K562 (cell line): ENCODE measurements around the gene CPED1. TPM values are rescaled to one million over a fixed set of nuclear protein-coding genes. Genes with fewer than 3 reads are reported as not detected.

Source experiments
- CBX1 ChIP-seq: sonication (generic); IDR thresholded peaks from 2 replicates; pipeline ENCODE4 v1.6.1; 2016; ENCODE audit warnings: antibody characterized with exemption, low read depth, mild to moderate bottlenecking
- EP300 ChIP-seq: IDR thresholded peaks from 2 replicates; pipeline ENCODE4 v1.6.1; 2012; ENCODE audit warnings: low read length, improper control_type of control experiment
- KDM1A ChIP-seq, 2 experiments: fragments of 450-650 bp; IDR thresholded peaks; 2 replicates each; pipeline ENCODE4 v1.6.1; 2016; ENCODE audit warnings: mild to moderate bottlenecking in 2 of 2
- MECOM ChIP-seq: fragments of 250-450 bp; sonication (Bioruptor Pico); IDR thresholded peaks from 2 replicates; pipeline ENCODE4 v1.8.0; 2022; ENCODE audit warnings: inconsistent platforms
- NFXL1 ChIP-seq: fragments of 450-650 bp; formaldehyde crosslinking; IDR thresholded peaks from 2 replicates; pipeline ENCODE4 v1.4.0; 2021; ENCODE audit warnings: mild to moderate bottlenecking
- POLR2B ChIP-seq: fragments of 450-650 bp; IDR thresholded peaks from 2 replicates; pipeline ENCODE4 v1.6.1; 2018; ENCODE audit warnings: low read depth; ENCODE audit not compliant: partially characterized antibody
- POLR3G ChIP-seq: IDR thresholded peaks from 2 replicates; pipeline ENCODE4 v1.6.1; 2011; ENCODE audit not compliant: insufficient read length, insufficient replicate concordance; ENCODE audit errors: extremely low read depth
- TAL1 ChIP-seq: fragments of 450-650 bp; IDR thresholded peaks from 2 replicates; pipeline ENCODE4 v1.6.1; 2016; ENCODE audit warnings: mild to moderate bottlenecking
- TBL1XR1 ChIP-seq, 2 experiments: IDR thresholded peaks; 2 replicates each; pipeline ENCODE4 v1.6.1; 2012; ENCODE audit warnings: improper control_type of control experiment in 2 of 2, low read length in 2 of 2, mild to moderate bottlenecking in 1 of 2
- TCF15 ChIP-seq: fragments of 250-450 bp; sonication (Bioruptor Pico); IDR thresholded peaks from 2 replicates; pipeline ENCODE4 v1.8.0; 2022; ENCODE audit warnings: moderate library complexity, mild to moderate bottlenecking, inconsistent platforms
- TCF3 ChIP-seq: sonication (generic); formaldehyde crosslinking; IDR thresholded peaks from 2 replicates; pipeline ENCODE4 v1.4.0; 2020; ENCODE audit warnings: mild to moderate bottlenecking, missing genetic modification reagents
- TEAD4 ChIP-seq, 2 experiments: sonication (generic) in 1 of 2; formaldehyde crosslinking in 1 of 2; IDR thresholded peaks; 2 replicates each; pipeline versions ENCODE4 v1.6.1 to v1.8.0; 2012 to 2022; ENCODE audit warnings: borderline replicate concordance in 1 of 2, inconsistent platforms in 1 of 2, low read length in 1 of 2, mild to moderate bottlenecking in 1 of 2, missing genetic modification reagents in 1 of 2
- ZNF263 ChIP-seq: sonication (generic); formaldehyde crosslinking; IDR thresholded peaks from 2 replicates; pipeline ENCODE4 v1.8.0; 2022; ENCODE audit warnings: mild to moderate bottlenecking, missing genetic modification reagents, borderline replicate concordance
- ZNF592 ChIP-seq: fragments of 450-650 bp; IDR thresholded peaks from 2 replicates; pipeline ENCODE4 v1.6.1; 2017; ENCODE audit warnings: antibody characterized with exemption, mild to moderate bottlenecking
- polyA plus RNA-seq, 8 experiments: library from polyadenylated mRNA; depleted of rRNA in 4 of 8; stranded (reverse) in 5 of 8; unstranded in 3 of 8; fragments of >200 nt; fragmentation: Nextera tagmentation in 2 of 8; fragmentation: Illumina TruSeq in 1 of 8; extraction: Ambion mirVana in 2 of 8; extraction: Trizol in 1 of 8; gene quantifications; 2 replicates each; pipeline versions ENCODE4 v1.2.1 to v1.2.3, GENCODE V29; 2011 to 2014; ENCODE audit warnings: inconsistent platforms in 1 of 8, missing spikeins in 1 of 8
- total RNA-seq, 7 experiments: library from RNA; depleted of rRNA in 6 of 7; stranded (reverse); fragments of >200 nt in 6 of 7; fragmentation: Illumina TruSeq in 2 of 7; extraction: Trizol in 2 of 7; gene quantifications; 2 replicates each; pipeline versions ENCODE4 v1.2.1 to v1.2.3, GENCODE V29; 2011 to 2021; ENCODE audit warnings: low replicate concordance in 1 of 7

The CPED1 gene
- total and polyA plus RNA-seq, 9 of the 15 experiments (the other 6 are each of a cell fraction or from before 2014, with no cell fraction given) = 195 to 393 (median 290) TPM

GRCh38 chr7:120987280-120987679 is 1.2 kb upstream of the CPED1 start (continued):
- peak; percentile 82; the same call in 1 of the 2 replicates for TF ChIP-seq ZNF592
- 0 out of 2 replicates have a peak, but pooled peaks have one; percentile 40 for TF ChIP-seq MECOM
- peak; percentile 76 for TF ChIP-seq TCF3 (CRISPR knock-in tag)
- peak in 1 of 2 experiments; percentile 66; a peak in 1 of 4 replicates for TF ChIP-seq TBL1XR1 (IDR thresholded peaks at IDR 0.05; ENCODE audit: low read length in 2 of 2)
- TF ChIP-seq NFXL1 (CRISPR knock-in tag) = 0 out of 2 replicates have a peak, but pooled peaks have one; percentile 46
- no peak for TF ChIP-seq POLR3G
- peak; percentile 72; the same call in 1 of the 2 replicates for TF ChIP-seq EP300
- TF ChIP-seq KDM1A (IDR thresholded peaks at IDR 0.05) = peak; percentile 83 to 85
- no peak for TF ChIP-seq CBX1
- no peak for TF ChIP-seq TCF15 (CRISPR knock-in tag)
- no peak for TF ChIP-seq ZNF263 (CRISPR knock-in tag)
- TF ChIP-seq TAL1 = peak; percentile 88
- TF ChIP-seq TEAD4 (IDR thresholded peaks at IDR 0.05; ENCODE audit: low read length) = peak; percentile 89
- no peak for TF ChIP-seq TEAD4 (CRISPR knock-in tag; IDR thresholded peaks at IDR 0.05; ENCODE audit: borderline replicate concordance)
- TF ChIP-seq POLR2B = no peak
